A204.1 (cell line): ENCODE data around the gene CUEDC1.
"Not testable (repeated sequence)": the region's sequence is repeated elsewhere in the genome, so short reads cannot be mapped to it uniquely, and the experiment has no call there.

Source experiments
- FAIRE-seq: peaks from 2 replicates; lab custom pipeline; 2012; peaks lifted over from hg19 to GRCh38; lab: Jason Lieb, UNC

Gene CUEDC1

DNA sequence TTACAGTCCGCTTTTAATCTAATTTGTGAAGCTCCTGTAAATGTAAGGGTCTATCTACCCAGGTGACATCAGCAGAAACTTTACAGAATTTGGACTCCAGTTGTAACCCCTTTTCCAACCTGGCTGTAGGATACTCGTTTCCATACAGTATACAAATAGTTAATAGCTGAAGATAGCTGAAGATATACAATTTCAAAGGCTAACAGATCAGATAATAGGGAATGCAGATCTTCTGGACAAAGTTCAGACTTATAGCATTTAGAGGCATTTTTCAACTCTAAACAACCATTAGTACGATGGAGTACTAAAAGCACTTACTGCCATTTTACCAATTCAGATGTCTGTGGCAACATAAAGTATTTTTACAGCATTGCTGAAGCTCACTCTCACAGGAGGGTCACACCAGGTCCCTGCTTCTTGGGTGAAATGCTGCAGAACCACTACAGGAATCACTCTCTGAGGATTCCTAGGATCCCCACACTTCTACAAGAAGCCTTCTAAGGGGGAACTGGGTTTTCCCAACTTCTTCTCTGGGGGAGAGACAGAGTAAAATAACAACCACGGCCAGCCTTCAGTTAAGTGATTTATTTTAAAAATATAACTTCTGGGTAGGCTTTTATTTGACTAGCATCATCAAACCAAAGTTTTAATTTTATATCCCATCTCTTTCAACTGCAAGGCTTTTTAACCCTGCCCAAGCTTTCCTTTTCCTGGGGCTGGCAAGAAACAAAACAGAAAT, 29.9 kb upstream of the CUEDC1 start:
- FAIRE-seq = peak; percentile 16

DNA sequence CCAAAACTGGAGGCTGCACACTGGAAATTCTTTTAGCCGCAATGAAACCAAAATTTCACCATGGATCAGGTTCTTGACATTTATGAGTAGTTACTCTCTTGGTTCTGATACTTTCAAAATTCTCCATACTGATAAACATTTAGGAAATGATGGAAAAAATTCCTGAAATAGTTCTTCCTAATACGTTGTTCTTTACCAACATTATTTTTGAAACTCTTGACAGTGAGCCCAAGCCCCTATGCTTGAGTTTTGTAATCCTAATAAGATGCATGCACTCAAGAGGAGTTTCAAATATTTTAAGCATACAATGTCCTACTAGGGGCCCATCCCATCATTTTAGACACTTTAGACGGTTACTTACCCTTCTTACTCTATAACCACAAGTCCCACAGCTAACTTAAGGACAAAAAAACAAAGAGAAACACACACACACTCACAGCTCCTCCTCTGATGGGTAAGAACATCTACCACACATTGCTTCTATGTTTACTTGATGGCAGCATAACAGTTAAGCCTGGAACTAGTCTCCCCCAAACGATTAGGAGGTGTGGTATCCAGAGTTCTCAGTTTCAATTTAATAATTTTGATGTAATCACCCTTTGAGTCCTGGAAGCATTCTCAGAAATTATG, 29.2 kb upstream of the CUEDC1 start:
- FAIRE-seq = peak; percentile 94

DNA sequence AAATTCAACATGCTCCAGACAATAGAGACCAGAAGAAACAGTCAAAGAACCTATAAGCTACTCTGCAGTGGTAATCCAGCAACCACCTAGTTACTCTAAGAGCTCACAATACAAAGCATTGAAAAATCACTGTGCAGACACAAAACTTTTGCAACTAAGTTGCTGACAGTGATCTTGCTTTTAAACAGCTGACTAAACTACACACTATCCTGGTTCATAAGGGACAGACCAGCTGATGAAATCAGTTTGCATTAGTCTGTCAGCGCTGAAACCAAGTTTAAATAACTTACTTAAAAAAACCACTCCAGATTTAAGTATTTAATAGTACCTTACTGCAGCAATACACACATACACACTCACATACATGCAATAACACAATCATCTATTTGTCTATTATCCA, 28.2 kb upstream of the CUEDC1 start:
- FAIRE-seq = no peak

DNA sequence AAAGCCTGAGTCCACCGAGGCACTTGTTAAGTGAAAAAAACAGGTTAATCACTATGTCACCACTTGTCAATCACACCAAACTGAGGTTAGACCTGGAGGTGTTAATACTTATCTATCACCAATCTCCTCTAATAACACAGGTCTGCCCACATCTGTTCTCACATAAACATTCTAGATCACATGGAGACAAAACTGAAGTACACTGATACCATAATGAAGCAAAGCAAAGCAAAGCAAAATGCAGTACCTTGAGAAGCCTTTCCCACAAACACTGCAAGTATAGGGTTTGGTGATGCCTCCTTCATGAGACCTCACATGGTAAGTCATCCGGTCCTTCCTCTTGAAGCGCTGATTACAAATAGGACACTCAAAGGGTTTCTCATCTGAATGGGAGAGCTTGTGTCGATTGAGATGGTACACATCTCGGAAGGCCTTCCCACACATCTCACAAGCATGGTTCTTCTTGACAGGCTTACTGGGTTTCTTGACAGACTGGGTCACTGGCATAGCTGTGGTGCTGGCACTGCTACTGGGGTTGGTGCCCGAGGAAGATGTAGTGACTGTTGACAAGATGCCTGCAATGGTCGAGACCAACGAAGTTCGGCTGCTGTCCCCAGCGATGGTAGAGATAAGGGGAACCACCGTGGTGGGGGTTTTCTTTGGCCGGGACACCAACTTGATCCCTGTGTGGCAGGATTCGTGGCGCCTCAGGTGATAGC, 27.4 kb upstream of the CUEDC1 start:
- no peak for FAIRE-seq

DNA sequence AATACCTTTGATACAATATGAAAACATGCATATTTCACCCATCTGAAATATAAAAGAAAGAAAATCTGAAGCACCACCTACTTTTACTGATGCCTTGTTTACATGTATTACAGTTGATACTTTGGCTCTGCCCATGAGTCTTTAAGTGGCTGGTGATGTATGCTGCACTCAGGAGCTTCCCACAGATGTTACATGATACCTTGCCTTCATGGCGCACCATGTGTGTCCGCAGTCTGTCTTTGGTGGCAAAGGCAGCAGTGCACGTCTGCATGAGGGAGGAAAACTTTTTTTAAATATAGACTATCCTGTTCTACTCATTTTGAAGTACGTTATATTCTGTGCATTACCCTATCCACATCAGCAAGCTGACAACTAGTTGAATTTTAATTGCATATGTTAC, 25.3 kb upstream of the CUEDC1 start:
- FAIRE-seq = no peak

DNA sequence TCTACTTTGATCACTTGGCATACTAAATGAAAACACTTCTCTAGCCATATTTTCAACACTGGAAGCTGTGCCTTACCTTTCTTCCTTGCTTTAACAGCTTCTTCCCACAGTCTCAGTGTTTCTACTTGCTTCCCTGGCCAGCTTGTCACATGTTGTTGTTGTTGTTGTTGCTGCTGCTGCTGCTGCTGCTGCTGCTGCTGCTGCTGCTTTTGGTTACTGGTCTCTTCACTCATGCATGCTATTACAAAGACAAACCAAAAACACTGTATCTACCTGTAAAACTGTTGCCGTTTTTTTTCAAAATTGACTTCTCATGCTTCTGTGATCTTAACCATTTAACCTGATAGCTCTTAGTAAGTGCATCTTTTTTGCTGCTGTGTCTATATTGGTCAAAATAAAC, 23.9 kb upstream of the CUEDC1 start:
- FAIRE-seq = no peak

DNA sequence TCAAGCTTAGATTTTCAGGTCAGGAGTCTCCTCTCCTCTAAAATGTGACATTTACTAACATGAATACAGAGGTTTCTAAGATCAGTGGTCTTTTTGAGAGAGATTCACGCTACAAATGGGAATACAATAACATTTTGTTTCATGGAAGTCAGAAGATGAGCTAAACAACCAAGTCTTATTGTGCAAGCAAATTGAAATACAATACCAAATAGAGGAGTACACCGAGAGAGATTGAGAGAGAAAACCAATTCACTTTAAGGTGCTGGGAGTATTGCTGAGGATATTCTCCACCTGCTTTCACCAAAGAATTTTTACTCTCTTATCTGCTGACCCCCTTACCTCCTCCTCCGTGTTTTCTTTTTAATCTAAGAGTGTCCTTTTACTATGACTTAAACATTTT, 21.4 kb upstream of the CUEDC1 start:
- FAIRE-seq = no peak

DNA sequence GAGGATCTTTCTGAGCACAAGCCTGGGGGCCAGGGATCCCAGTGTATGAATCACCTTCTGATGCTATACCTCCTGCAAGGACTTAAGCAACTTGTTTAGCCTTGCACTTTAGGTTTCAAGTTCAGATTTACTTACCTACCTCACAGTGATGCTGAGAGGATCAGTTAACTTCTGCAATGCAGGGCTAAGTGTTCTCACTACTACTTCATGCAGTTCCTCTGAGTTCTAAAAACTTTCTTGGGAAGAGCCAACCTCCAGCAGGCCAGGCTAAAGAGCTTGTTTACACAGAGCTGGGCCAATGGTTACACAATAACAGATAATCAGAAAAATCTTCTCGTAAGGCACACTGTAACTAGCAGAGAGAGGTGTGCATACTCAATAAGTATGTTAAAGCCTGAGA, 19.8 kb upstream of the CUEDC1 start:
- no peak for FAIRE-seq

DNA sequence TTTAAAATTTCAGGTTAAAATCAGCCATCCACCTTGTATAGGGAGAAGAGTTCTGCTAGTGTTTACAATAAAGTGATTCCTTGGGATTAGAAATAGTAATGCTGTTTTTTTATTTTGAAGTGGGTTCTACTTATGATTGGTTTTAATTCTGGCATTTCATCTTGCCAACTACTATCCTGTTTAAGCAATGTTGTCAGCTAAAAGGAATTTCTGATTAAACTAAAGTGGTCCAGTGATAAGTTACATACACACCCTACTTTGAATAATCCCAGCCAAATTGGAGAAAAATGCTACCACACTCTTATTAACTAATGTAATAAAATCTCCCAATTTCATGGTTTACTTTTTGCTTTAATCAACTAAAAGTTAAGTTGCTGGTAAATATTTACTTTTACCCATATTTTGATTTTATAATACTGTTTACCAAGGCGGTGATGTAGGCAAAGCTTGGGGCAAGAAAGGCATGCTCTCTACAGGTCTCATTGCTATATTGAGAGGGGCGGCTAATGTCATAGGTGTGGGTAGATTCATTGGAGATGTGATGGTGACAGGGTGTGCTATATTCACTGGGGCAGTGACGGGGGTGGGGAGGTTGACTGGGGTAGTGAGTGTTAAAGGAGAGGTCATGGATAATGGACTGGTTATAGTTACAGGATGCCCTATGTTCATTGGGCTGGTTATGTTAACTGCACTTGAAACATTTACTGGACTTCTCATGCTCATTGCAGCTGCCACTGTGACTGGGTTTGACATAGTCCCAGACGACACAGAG, 19.0 kb upstream of the CUEDC1 start:
- FAIRE-seq = not testable (repeated sequence)

DNA sequence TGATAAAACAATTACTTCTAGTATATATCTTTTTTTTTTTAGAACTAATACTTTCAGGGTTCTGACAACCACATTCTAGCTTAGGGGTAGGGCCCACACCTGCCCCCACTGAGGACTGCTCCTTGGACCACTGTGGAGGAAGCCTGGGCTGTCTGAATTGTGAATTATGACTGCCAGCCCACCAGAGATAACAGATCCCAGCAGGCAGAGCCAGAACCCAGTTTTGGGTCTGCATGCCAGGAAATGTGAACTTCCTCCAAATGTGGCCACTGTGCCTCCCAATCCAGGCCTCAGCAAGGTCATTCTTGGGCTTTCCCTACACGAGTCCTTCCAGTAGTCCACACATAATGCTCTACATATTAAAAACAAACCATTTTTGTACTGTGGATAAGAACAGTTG, 16.9 kb upstream of the CUEDC1 start:
- FAIRE-seq = no peak

DNA sequence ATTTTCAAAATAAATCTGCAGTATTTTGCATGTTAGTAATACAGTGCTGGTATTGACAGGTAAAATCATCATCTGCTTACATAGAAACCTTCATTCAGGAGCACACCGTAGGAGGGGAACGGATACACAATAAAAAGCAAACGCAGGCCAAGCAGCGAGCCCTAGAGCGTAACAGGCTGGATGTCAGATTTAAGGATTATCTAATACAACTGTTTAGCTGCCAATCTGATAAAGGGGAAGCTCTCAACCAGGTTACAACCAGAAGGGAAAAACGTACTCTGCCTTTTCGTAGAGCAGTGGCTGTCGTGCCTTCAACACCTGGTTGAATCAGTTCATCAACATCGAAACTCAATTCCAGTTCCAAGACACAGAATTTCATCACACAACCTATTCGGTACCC, 16.4 kb upstream of the CUEDC1 start:
- FAIRE-seq = no peak

DNA sequence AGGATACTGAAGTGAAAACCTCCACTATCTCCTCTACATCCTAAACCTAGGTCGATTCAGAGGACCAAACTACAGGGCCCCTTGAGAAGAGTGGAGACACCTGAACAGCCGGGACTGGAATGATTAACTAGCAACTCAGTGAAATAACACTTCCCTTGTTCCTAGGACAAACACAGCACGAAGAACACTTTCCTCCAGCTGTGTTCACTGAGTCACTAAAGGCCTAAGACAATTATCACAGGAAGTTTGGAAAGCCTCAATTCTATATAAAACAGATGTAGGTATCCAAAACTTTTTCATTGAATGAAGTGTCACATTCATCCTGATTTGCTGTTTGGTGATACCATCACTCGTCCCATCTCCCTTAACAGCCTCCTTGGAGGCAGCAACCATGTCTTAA, 15.5 kb upstream of the CUEDC1 start:
- FAIRE-seq = no peak

DNA sequence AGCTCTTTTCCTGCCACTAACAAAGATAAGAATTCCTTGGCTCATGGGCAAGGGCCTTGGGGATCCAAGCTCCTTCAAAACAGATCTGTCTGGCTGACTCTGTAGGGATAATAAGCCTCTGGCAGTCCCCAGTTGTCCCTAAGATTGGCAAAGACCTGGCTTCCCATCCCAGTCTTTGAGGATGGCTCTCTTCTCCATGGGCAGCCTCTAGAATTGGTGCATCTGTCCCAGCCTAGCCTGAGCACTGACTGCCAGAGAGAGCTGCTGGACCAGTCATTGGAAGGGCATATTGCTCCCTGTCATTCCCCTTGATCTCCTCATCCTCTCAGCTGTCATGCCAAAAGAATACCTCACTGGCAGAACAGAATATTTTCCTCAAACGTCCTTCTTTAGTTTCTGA, 13.2 kb upstream of the CUEDC1 start:
- FAIRE-seq = no peak

DNA sequence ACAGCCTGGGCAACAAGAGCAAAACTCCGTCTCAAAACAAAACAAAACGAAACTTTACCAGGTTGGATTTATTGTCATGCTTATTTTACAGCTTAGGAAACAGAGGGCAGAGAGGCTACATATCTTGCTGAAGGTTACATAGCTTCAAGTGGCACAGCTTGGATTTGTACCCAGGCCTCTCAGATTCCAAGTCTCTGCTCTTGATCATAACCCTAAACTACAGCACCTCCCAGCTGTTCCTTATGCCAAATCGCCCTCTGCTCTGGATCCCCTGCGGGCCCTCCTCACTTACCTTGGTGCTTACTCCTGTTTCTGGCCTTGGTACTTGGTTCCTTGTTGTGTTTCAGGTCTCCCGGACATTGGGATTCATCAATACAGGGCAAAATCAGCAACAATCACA, 11.7 kb upstream of the CUEDC1 start:
- no peak for FAIRE-seq

DNA sequence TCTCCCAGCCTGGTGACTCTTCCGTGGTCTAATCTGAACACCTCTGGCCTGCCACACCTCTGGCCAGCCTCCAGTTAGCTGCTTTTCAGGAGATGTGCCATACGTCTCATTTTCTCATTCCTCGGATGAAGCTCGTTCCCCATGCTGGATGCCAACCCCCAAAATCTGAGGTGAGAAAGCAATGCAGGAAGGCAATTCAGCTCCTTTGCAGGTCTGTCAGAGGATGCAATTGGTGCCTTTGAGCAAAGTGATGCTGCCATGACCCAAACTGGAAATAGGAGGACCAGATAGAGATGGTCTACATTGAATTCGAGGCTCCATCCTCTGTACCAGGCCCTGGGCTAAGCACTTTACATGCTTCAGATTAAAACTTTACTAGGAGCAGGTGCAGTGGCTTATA, 11.0 kb upstream of the CUEDC1 start:
- FAIRE-seq = no peak

DNA sequence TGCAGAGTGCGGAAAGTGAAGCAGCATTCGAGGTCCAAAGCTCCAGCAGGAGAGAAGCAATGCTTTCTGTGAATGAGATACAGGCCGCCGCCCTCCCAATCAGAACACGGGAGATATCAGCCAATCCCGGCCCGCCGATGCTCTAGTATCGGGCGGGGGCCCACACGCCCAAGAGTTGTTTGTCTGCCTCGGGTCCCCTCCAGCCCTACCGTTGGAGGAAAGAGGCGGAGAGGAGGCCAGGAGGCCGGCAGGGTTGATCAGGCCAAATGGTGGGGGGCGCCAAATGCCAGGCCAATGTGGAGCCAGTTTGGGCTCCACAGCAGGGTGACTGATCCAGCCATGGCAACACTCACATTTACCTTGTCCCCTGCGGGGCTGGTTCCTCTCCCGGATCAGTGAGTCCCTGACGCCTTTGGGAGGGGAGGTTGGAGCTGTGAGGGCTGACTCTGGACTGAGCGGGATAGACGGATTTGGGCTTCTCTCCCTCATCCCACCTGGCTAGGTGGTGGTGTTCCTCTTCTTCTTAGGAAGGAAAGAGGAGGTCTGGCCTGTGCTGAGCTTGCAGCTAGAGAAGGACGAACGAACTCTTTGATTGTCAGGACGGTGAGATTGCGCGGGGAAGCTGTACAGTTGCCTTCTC, 10.4 kb upstream of the CUEDC1 start:
- no peak for FAIRE-seq

DNA sequence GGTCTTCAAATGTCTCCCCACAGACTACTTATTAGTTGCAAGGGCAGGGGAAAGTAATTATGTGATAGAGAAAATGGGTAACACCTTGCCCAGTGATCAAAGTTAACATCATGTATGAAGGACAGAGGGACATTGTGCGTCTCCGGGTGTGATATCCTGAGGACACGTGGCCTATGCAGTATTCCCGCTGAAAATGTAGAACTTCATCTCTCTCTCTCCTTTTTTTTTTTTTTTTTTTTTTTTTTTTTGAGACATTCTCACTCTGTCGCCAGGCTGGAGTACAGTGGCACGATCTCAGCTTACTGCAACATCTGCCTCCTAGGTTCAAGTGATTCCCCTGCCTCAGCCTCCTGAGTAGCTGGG, 7.9 kb upstream of the CUEDC1 start:
- FAIRE-seq = no peak

DNA sequence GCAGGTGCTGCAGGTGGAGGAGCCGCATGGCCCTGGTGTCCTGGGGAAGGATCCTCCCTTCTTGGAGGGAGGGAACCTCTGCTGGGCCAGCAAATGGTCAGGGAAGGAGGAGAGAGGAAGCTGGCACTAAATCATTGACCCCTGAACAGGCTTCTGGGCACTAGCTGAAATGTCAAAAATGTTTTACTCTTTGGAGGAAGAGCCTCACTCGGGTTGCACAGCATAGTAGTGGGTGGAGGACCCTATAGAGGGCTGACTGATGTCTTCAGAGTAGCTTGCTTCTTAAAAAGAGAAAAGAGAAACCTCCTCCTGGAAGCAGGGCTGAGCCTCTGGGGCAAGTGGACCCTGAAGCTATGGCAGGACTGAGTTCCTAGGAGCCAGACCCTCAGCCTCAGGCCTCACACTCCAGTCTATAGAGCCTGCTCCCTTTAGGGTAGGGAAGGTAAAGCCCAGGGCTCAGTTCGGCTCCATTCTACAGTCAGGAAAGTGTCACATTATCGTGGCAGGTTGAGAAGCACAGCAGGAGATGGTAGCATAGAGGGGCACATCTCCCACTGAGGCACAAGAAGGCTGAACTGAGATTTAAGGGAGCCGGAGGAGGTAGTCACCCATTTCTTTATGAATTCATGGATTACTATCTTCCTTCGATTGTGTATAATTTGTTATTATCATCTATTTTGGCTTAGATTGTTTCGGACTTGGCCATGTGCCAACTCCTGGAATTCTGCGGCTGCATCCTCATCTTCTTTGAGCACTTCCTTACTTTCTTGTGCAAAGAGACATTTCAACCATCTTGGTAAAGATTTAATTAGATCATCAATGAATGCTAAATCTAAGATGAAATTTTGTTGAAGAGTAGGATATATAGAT, 7.3 kb upstream of the CUEDC1 start:
- FAIRE-seq = no peak

DNA sequence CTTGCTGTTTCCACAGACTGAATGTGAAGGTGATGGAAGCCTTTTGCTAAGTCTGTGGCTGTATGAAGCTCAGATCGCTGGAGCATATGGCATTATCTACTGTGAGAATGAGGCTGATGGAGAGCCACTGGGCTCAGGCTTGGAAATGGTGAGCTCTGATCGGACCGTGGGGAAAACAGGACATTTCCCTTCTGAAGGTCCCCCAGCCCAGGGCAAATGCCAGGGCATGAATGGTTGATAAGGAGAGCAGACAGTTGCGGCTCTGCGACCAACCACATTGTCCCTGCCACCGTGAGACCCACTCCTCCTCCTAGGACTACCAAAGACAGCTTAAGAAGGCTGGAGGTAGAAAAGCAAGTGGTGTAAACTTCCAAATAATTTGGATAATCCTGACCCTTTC, 4.7 kb upstream of the CUEDC1 start:
- no peak for FAIRE-seq

DNA sequence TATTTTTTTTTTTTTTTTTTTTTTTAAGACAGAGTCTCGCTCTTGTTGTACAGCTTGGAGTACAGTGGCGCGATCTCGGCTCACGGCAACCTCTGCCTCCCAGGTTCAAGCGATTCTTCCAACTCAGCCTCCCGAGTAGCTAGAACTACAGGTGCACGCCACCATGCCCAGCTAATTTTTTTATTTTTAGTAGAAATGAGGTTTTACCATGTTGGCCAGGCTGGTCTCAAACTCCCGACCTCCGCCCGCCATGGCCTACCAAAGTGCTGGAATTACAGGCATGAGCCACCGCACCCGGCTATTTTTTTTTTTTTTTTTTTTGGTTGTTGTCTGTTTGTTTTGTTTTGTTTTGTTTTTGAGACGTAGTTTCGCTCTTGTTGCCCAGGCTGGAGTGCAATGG, 3.2 kb upstream of the CUEDC1 start:
- FAIRE-seq = not testable (repeated sequence)

DNA sequence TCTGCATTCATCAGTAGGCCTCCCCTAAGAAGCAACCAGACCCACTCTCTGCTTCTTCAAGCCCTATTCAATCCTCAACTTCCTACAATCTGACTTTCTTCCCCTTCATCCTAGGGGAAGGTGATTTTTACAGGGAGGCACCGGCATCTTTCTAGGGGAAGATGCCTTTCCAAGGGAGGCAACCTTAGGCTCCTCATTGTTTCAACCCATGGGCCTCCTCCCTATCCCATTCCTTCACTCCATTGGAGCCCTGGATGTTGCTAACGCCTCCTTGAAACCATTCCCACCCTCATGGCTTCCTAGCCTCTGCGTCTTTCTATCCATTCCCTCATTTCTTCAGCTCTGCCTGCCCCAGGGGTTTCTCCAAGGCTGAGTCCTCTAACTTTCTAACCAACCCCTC, 2.7 kb upstream of the CUEDC1 start:
- no peak for FAIRE-seq
